Panc1 (cell line): ENCODE data around the gene PDZK1IP1.
"Not testable (repeated sequence)": the region's sequence is repeated elsewhere in the genome, so short reads cannot be mapped to it uniquely, and the experiment has no call there.

ENCODE experiments used
- POLR2AphosphoS5 ChIP-seq: IDR thresholded peaks from 2 replicates; pipeline ENCODE4 v1.6.1; 2012; ENCODE audit warnings: mild to moderate bottlenecking, low read depth, low read length, moderate library complexity
- TF ChIP-seq, protein P1 (sequence below): fragments of 450-650 bp; IDR thresholded peaks from 2 replicates; pipeline ENCODE4 v1.5.1; 2017; ENCODE audit warnings: mild to moderate bottlenecking
- TF ChIP-seq, protein P2 (sequence below), 2 experiments: IDR thresholded peaks; 2 replicates each; pipeline ENCODE4 v1.6.1; 2011 to 2012; ENCODE audit warnings: low read depth in 2 of 2, control low read depth in 1 of 2, low read length in 1 of 2, mild to moderate bottlenecking in 1 of 2, moderate library complexity in 1 of 2; ENCODE audit not compliant: insufficient read depth in 1 of 2

DNA sequence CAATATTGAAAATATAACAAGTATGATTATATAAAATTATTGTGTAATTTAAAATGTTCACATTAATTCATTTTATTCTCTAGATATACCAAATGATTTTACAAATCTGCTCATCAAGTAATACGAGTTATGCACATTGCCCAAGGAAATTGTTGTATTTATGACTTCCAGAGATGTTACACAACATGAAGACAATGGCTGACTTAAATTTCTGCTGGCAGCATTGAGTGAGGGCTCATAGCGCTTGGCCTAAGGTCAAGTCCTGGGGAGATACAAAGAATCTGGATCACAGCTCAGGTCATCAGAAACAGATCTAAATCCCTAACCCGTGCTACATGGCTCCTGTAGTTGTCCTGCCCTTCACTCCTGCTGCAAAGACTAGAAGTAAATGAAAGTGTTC lies 49.5 kb downstream of the PDZK1IP1 start:
- TF ChIP-seq, protein P1, sequence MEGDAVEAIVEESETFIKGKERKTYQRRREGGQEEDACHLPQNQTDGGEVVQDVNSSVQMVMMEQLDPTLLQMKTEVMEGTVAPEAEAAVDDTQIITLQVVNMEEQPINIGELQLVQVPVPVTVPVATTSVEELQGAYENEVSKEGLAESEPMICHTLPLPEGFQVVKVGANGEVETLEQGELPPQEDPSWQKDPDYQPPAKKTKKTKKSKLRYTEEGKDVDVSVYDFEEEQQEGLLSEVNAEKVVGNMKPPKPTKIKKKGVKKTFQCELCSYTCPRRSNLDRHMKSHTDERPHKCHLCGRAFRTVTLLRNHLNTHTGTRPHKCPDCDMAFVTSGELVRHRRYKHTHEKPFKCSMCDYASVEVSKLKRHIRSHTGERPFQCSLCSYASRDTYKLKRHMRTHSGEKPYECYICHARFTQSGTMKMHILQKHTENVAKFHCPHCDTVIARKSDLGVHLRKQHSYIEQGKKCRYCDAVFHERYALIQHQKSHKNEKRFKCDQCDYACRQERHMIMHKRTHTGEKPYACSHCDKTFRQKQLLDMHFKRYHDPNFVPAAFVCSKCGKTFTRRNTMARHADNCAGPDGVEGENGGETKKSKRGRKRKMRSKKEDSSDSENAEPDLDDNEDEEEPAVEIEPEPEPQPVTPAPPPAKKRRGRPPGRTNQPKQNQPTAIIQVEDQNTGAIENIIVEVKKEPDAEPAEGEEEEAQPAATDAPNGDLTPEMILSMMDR = not testable (repeated sequence)
- not testable (repeated sequence) for TF ChIP-seq POLR2AphosphoS5
- TF ChIP-seq, protein P2, sequence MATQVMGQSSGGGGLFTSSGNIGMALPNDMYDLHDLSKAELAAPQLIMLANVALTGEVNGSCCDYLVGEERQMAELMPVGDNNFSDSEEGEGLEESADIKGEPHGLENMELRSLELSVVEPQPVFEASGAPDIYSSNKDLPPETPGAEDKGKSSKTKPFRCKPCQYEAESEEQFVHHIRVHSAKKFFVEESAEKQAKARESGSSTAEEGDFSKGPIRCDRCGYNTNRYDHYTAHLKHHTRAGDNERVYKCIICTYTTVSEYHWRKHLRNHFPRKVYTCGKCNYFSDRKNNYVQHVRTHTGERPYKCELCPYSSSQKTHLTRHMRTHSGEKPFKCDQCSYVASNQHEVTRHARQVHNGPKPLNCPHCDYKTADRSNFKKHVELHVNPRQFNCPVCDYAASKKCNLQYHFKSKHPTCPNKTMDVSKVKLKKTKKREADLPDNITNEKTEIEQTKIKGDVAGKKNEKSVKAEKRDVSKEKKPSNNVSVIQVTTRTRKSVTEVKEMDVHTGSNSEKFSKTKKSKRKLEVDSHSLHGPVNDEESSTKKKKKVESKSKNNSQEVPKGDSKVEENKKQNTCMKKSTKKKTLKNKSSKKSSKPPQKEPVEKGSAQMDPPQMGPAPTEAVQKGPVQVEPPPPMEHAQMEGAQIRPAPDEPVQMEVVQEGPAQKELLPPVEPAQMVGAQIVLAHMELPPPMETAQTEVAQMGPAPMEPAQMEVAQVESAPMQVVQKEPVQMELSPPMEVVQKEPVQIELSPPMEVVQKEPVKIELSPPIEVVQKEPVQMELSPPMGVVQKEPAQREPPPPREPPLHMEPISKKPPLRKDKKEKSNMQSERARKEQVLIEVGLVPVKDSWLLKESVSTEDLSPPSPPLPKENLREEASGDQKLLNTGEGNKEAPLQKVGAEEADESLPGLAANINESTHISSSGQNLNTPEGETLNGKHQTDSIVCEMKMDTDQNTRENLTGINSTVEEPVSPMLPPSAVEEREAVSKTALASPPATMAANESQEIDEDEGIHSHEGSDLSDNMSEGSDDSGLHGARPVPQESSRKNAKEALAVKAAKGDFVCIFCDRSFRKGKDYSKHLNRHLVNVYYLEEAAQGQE (IDR thresholded peaks at IDR 0.05; ENCODE audit: insufficient read depth in 1 of 2, low read depth in 2 of 2, low read length in 1 of 2) = not testable (repeated sequence)
